LHCN-M2 (cell line): Measurements from ENCODE around the gene BICD2. TPM values are rescaled to one million over a fixed set of nuclear protein-coding genes. Genes with fewer than 3 reads are reported as not detected.
A peak's percentile ranks its signal among the peaks of the same experiment; 100 is the strongest.

ENCODE experiments used
- DNase-seq: peaks from one replicate; pipeline ENCODE4 v3.0.0-alpha.2; 2012; ENCODE audit warnings: low read depth
- total RNA-seq: library from RNA; depleted of rRNA; stranded (reverse); fragments of >200 nt; gene quantifications from 2 replicates; pipeline ENCODE4 v1.2.3, GENCODE V29; 2014

The BICD2 gene
- total RNA-seq, 1 experiment from 2014 or later, result 58.4 TPM

GRCh38 chr9:92715488-92716231 lies 49.0 kb downstream of the BICD2 start:
- no peak for DNase-seq

DNA sequence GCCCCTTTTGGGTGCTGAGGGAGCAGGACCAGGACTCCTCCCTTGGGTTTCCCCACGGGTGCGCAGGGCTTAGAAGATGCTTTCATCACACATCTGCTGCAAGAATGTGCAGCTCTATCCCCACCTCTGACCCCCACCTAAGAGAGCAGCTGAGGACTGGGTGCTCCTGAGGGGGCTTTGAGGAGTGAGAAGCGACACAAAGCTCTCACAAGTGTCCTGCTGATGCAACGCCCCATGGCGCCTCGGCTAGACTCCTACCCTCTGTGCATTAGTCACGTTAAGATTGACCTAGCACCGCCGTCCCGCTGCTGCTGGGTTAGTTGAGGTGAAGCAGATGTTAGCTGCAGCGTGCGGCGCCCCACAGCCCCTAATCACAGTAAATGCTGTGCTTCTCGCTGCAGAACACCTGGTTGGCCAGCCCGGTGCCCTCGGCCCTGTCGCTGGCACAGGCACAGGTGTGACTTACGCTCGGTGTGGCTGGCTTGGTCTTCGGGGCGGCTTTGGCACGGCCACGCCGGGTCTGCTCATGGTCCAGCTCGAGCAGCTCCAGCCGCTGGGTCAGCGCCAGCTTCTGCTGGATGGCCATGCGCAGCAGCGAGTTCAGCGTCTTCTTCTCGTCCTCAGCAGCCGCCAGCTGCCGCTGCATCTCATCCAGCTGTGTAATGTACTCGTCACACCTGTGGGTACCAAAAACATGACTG lies 49.7 kb downstream of the BICD2 start:
- no peak for DNase-seq

GRCh38 chr9:92714016-92714415 lies 50.6 kb downstream of the BICD2 start:
- no peak for DNase-seq

GRCh38 chr9:92713528-92713927 lies 51.1 kb downstream of the BICD2 start:
- DNase-seq, result no peak

DNA sequence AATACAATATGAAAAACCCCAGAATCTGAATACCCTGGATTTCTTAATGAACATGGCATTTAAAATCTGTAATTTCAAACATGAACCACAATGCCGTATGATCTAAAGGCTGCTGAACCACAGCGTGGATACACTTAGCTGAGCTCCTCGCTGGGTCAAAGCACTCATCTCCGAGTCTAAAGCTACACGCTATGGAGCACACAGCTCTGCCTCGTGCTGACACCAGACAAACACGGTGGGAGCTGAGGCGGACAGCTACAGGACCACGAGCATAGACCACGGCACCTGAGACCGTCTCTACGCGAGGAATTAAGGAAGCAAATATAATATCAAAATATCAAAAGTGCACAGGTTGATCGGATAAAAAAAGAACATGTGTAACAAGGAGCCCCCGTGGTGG lies 51.9 kb downstream of the BICD2 start:
- DNase-seq, result no peak

DNA sequence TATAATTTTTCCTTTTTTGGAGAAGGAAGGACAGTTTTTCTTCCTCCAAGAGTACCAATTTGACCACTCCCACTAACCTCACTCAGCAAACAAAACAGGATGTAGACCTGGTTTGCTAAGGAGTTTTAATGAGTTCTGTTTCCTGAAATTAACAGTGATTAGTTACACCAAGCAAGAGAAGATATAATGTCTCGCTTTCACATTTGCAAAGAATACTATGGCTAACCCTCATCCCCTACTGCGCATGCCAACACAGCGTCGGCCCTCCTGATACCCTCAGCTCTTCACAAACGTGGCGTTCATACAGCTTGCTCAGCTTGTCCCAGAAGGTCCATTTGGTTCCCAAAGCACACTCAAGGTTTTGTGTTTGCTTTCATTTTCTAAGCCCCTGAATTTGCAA lies 52.8 kb downstream of the BICD2 start:
- no peak for DNase-seq

- peak; percentile 11 for DNase-seq
These were observed 53.5 kb downstream of the BICD2 start for GRCh38 chr9:92711146-92711545.

DNA sequence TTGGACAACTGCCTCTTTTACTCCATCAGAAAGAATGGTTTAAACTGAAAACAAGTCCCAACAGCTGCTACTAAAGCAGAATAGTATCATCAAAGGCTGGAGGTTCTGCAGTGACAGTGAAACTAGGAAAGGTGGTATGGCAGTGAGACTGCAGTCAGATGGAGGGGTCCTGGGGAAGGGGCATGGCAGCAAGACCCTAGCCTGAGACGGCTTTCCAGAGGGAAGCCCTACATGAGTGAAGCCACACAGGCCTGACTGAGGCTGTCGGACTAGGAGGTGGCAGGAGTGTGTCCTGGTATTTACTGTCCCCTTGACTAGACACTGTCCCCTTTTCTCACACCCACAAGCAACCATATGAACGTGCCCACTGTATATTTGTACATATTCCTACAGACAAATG lies 54.3 kb downstream of the BICD2 start:
- DNase-seq, result no peak

DNA sequence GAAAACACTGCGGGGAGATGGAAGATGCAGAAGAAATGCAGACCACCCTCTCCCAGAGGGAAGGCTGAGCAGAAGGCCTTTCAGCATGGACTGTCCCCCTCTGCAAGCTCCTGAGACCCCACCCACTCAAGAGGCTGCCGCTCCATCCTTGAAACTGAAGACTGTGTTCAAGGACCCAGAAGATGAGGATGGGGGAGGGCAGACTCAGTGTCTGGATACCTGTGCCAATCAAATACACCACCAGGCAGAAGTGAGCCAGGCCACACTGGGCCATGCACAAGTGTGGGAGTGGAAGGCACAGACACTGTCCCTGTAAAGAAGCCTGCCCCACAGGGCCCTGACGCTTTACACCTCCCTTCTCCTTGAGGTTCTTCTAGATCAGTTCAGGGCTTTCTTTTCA lies 54.7 kb downstream of the BICD2 start:
- DNase-seq, result no peak

DNA sequence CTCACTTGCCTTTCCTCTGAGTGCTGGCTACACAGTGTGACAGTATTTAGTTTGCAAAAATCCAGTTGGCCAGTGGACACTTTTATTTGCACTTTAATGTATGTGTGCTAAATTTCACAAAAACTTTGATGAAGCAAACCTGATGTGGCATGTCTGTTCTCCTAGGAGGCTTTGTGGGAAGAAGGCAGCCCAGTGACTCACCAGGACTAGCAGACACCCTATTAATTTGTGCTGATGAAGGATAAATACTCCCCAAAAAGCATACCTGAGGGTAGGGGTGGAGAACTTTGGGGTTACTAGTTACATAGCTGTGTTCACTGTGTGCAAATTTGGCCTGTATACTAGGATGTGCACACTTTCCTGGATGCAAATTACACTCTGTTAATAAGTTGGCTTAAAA lies 55.4 kb downstream of the BICD2 start:
- DNase-seq, result no peak

- DNase-seq, result no peak
These were observed 57.1 kb downstream of the BICD2 start for GRCh38 chr9:92707530-92707929.

DNA sequence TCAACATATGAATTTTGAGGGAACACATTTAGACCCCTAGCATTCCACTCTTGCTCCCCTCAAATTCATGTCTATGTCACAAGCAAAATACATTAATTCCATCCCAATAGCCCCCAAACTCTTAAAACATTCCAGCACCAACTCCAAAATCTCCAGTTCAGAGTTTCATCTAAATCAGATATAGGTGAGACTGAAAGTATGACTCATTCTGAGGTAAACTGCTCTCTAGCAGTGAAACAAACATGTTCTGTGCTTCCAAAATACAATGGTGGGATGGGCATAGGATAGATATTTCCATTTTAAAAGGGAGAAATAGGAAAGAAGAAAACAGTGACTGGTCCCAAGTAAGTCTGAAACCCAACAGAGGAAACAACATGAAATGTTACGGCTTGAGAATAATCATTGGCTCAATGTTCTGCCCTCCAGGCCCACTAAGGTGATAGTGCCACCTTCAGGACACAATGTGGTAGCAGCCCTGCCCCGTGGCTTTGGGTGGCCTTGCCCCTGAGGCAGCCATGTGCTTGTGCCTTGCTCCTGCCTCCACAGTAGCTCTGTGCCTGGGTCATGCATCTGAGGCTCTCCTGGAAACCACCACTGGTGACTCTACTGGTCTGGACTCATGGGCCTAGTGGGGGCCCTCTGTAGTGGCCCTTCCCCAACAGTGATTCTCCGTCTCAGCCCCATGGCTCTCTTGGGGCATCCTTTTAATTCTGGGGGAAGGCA lies 58.3 kb downstream of the BICD2 start:
- peak; percentile 23 for DNase-seq

DNA sequence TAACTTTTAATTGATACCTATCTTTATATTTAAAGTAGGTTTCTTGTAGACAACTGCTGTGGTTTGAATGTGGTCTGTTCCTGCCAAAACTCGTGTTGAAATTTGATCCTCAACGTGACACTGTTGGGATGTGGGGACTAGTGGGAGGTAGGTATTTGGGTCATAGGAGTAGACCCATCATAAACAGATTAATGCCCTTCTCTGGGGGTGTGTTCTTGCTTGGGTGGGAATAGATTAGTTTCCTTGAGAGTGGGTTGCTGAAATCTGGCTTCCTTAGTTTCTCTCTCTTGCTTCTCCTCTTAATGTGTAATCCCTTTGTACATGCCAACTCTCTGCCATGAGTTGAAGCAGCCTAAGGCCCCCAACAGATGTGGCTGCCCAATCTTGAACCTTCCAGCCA lies 60.1 kb downstream of the BICD2 start:
- no peak for DNase-seq

DNA sequence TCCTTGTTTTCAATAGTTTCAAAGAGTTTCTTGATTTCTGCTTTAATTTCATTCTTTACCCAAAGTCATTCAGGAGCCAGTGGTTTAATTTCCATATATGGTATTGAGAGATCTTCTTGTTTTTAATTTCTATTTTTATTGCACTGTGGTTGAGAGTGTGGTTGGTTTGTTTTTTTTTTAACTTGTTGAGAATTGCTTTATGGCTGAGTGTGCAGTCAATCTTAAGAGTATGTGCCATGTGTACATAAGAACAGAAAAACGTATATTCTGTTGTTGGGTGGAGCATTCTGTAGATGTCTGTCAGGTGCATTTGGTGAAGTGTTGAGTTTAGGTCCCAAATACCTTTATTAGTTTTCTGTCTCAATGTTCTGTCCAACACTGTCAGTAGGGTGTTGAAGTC lies 68.0 kb downstream of the BICD2 start:
- DNase-seq, result no peak

GRCh38 chr9:92686954-92687353 lies 77.7 kb downstream of the BICD2 start:
- no peak for DNase-seq

GRCh38 chr9:92685022-92685421 lies 79.6 kb downstream of the BICD2 start:
- no peak for DNase-seq

GRCh38 chr9:92682269-92682668 lies 82.4 kb downstream of the BICD2 start:
- no peak for DNase-seq

- DNase-seq, result peak; percentile 38
These were observed 84.2 kb downstream of the BICD2 start for GRCh38 chr9:92680166-92681119.

GRCh38 chr9:92679413-92680165 lies 85.0 kb downstream of the BICD2 start:
- no peak for DNase-seq

- DNase-seq, result peak; percentile 82
These were observed 93.3 kb downstream of the BICD2 start for GRCh38 chr9:92671323-92671722.
